SK-N-SH treated with all-trans-retinoic acid at 6 μM for 48 hours (cell line): ENCODE measurements around the gene PLA2G4C.

Source experiments
- ATAC-seq: fragments of 200-7000 bp; cut with Tn5 transposase; 3 replicates; pipeline ENCODE4 v1.9.1; 2020; ENCODE audit warnings: mild to moderate bottlenecking, moderate library complexity
- ARNTL ChIP-seq: fragments of 450-650 bp; formaldehyde crosslinking; IDR thresholded peaks from 2 replicates; pipeline ENCODE4 v1.5.0; 2020; ENCODE audit warnings: low read depth, mild to moderate bottlenecking, moderate library complexity, borderline replicate concordance
- BACH2 ChIP-seq: fragments of 250-450 bp; sonication (Bioruptor Pico); IDR thresholded peaks from 2 replicates; pipeline ENCODE4 v1.9.0; 2021; ENCODE audit warnings: mild to moderate bottlenecking, borderline replicate concordance
- CSDC2 ChIP-seq: fragments of 250-450 bp; sonication (Bioruptor Pico); IDR thresholded peaks from 2 replicates; pipeline ENCODE4 v1.5.0; 2020; ENCODE audit warnings: mild to moderate bottlenecking, moderate library complexity
- CSRNP3 ChIP-seq: fragments of 250-450 bp; sonication (Bioruptor Pico); IDR thresholded peaks from 2 replicates; pipeline ENCODE4 v1.5.1; 2021; ENCODE audit warnings: mild to moderate bottlenecking, moderate library complexity
- ESRRG ChIP-seq: fragments of 250-450 bp; sonication (Bioruptor Pico); IDR thresholded peaks from 2 replicates; pipeline ENCODE4 v1.6.1; 2021; ENCODE audit warnings: mild to moderate bottlenecking
- GLIS3 ChIP-seq: fragments of 250-450 bp; sonication (Bioruptor Pico); IDR thresholded peaks from 2 replicates; pipeline ENCODE4 v1.5.0; 2020; ENCODE audit warnings: mild to moderate bottlenecking, moderate library complexity
- ISL1 ChIP-seq: fragments of 250-450 bp; sonication (Bioruptor Pico); IDR thresholded peaks from 2 replicates; pipeline ENCODE4 v2.1.2; 2022; ENCODE audit warnings: mild to moderate bottlenecking, moderate library complexity
- OSR1 ChIP-seq: fragments of 250-450 bp; sonication (Bioruptor Pico); IDR thresholded peaks from 2 replicates; pipeline ENCODE4 v1.8.0; 2022; ENCODE audit warnings: moderate library complexity, mild to moderate bottlenecking, inconsistent platforms
- POU6F1 ChIP-seq: fragments of 250-450 bp; sonication (Bioruptor Pico); IDR thresholded peaks from 2 replicates; pipeline ENCODE4 v1.8.0; 2021; ENCODE audit warnings: low read depth, mild to moderate bottlenecking, moderate library complexity, borderline replicate concordance
- PPARA ChIP-seq: fragments of 250-450 bp; sonication (Bioruptor Pico); IDR thresholded peaks from 2 replicates; pipeline ENCODE4 v1.5.0; 2020; ENCODE audit warnings: mild to moderate bottlenecking, borderline replicate concordance
- RARB ChIP-seq: fragments of 250-450 bp; sonication (Bioruptor Pico); IDR thresholded peaks from 2 replicates; pipeline ENCODE4 v1.8.0; 2021; ENCODE audit warnings: mild to moderate bottlenecking, moderate library complexity
- SNAI2 ChIP-seq: fragments of 250-450 bp; sonication (Bioruptor Pico); IDR thresholded peaks from 2 replicates; pipeline ENCODE4 v1.5.0; 2020; ENCODE audit warnings: mild to moderate bottlenecking, moderate library complexity
- TCF4 ChIP-seq: fragments of 250-450 bp; sonication (Bioruptor Pico); IDR thresholded peaks from 2 replicates; pipeline ENCODE4 v1.8.0; 2021; ENCODE audit warnings: mild to moderate bottlenecking, moderate library complexity, borderline replicate concordance
- TOX ChIP-seq: fragments of 250-450 bp; sonication (Bioruptor Pico); IDR thresholded peaks from 2 replicates; pipeline ENCODE4 v1.8.0; 2021; ENCODE audit warnings: mild to moderate bottlenecking, moderate library complexity, borderline replicate concordance
- TSHZ2 ChIP-seq: fragments of 250-450 bp; sonication (Bioruptor Pico); IDR thresholded peaks from 2 replicates; pipeline ENCODE4 v1.5.0; 2020; ENCODE audit warnings: mild to moderate bottlenecking, moderate library complexity
- ZC3H10 ChIP-seq: fragments of 250-450 bp; sonication (Bioruptor Pico); IDR thresholded peaks from 2 replicates; pipeline ENCODE4 v1.5.1; 2021; ENCODE audit warnings: mild to moderate bottlenecking, moderate library complexity
- ZFP30 ChIP-seq: fragments of 450-650 bp; formaldehyde crosslinking; IDR thresholded peaks from 2 replicates; pipeline ENCODE4 v1.5.0; 2022; ENCODE audit warnings: mild to moderate bottlenecking, moderate library complexity
- ZNF565 ChIP-seq: fragments of 450-650 bp; formaldehyde crosslinking; conservative IDR thresholded peaks from 2 replicates; pipeline ENCODE4 v1.5.0; 2020; ENCODE audit warnings: low read depth, mild to moderate bottlenecking, moderate library complexity
- ZNF70 ChIP-seq: fragments of 450-650 bp; formaldehyde crosslinking; IDR thresholded peaks from 2 replicates; pipeline ENCODE4 v1.5.0; 2020; ENCODE audit warnings: mild to moderate bottlenecking, moderate library complexity
- ZNF8 ChIP-seq: fragments of 450-650 bp; formaldehyde crosslinking; IDR thresholded peaks from 2 replicates; pipeline ENCODE4 v1.5.0; 2020; ENCODE audit warnings: mild to moderate bottlenecking, moderate library complexity
- TF ChIP-seq, protein P1 (sequence below): fragments of 250-450 bp; sonication (Bioruptor Pico); IDR thresholded peaks from 2 replicates; pipeline ENCODE4 v1.8.0; 2020; ENCODE audit warnings: mild to moderate bottlenecking, moderate library complexity, borderline replicate concordance

The PLA2G4C gene

DNA sequence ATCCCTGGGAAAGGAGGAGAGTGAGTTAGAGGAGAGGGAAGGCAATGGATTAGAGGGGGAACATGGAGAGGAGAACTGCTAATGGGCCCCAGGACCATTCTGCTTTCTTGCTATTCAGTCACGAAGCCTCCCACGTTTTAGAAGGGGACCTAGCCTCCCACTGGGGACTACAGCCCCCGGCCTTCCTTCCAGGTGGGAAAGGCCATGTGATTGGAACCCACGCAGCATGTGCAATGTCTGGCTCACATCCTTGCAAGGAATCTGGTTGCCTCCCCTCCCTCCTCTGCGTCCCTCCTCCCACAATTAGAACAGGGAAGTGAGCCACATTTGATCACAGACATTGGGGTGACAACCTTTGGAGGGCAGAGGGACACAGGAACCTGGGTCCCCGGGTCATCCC, 22.5 kb upstream of the PLA2G4C start (continued):
- no peak for TF ChIP-seq ZNF70
- TF ChIP-seq ZNF8 (CRISPR knock-in tag): no peak

DNA sequence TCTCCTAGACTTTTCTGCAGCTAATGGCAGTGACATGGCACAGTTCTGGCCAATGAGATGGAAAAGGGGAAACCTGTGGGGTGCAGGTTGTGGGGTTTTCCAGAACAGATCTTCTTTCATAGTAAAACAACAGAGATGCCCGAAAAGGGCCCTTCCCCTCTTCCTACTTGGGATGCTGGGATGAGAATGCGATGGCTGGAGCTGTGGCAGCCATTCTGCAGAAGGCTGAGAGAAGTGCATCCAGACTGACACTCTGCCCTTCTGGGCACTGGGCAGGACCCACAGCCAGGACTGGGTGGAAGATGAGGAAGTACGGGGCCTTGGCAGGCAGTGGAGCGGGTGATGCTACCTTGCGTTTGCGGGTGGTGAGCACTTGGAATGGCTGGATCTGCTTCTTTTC, 16.9 kb upstream of the PLA2G4C start:
- no peak for ATAC-seq
- no peak for TF ChIP-seq ZNF8 (CRISPR knock-in tag)
- TF ChIP-seq CSDC2 (CRISPR knock-in tag): no peak
- TF ChIP-seq RARB (CRISPR knock-in tag): no peak
- TF ChIP-seq CSRNP3 (CRISPR knock-in tag): no peak
- TF ChIP-seq BACH2 (CRISPR knock-in tag): no peak
- TF ChIP-seq GLIS3: no peak
- no peak for TF ChIP-seq POU6F1 (CRISPR knock-in tag)
- no peak for TF ChIP-seq ESRRG
- no peak for TF ChIP-seq ZNF565
- TF ChIP-seq ARNTL (CRISPR knock-in tag): no peak
- TF ChIP-seq, protein P1, sequence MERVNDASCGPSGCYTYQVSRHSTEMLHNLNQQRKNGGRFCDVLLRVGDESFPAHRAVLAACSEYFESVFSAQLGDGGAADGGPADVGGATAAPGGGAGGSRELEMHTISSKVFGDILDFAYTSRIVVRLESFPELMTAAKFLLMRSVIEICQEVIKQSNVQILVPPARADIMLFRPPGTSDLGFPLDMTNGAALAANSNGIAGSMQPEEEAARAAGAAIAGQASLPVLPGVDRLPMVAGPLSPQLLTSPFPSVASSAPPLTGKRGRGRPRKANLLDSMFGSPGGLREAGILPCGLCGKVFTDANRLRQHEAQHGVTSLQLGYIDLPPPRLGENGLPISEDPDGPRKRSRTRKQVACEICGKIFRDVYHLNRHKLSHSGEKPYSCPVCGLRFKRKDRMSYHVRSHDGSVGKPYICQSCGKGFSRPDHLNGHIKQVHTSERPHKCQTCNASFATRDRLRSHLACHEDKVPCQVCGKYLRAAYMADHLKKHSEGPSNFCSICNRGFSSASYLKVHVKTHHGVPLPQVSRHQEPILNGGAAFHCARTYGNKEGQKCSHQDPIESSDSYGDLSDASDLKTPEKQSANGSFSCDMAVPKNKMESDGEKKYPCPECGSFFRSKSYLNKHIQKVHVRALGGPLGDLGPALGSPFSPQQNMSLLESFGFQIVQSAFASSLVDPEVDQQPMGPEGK (CRISPR knock-in tag): no peak
- no peak for TF ChIP-seq TSHZ2 (CRISPR knock-in tag)
- no peak for TF ChIP-seq ZNF70
- TF ChIP-seq PPARA (CRISPR knock-in tag): no peak
- no peak for TF ChIP-seq ZC3H10 (CRISPR knock-in tag)
- no peak for TF ChIP-seq ZFP30 (CRISPR knock-in tag)
- no peak for TF ChIP-seq TCF4 (CRISPR knock-in tag)
- no peak for TF ChIP-seq TOX (CRISPR knock-in tag)
- TF ChIP-seq SNAI2: no peak
- no peak for TF ChIP-seq OSR1 (CRISPR knock-in tag)

- ATAC-seq: no peak
- TF ChIP-seq PPARA (CRISPR knock-in tag): no peak
- no peak for TF ChIP-seq CSDC2 (CRISPR knock-in tag)
- TF ChIP-seq POU6F1 (CRISPR knock-in tag): no peak
- no peak for TF ChIP-seq TSHZ2 (CRISPR knock-in tag)
- no peak for TF ChIP-seq ZFP30 (CRISPR knock-in tag)
- TF ChIP-seq ISL1 (CRISPR knock-in tag): no peak
- TF ChIP-seq CSRNP3 (CRISPR knock-in tag): no peak
- no peak for TF ChIP-seq ESRRG
- no peak for TF ChIP-seq SNAI2
- TF ChIP-seq ZNF565: no peak
- no peak for TF ChIP-seq TOX (CRISPR knock-in tag)
Measured at GRCh38 chr19:48123907-48124651, 13.5 kb upstream of the PLA2G4C start.
